GM12874 (cell line): ENCODE data around the gene UGP2.

ENCODE experiments used
- TF ChIP-seq, protein P1 (sequence below): IDR thresholded peaks from 2 replicates; pipeline ENCODE4 v1.5.1; 2011; ENCODE audit warnings: low read depth, mild to moderate bottlenecking, control low read depth, low read length, moderate library complexity; ENCODE audit not compliant: insufficient read depth

The UGP2 gene

DNA sequence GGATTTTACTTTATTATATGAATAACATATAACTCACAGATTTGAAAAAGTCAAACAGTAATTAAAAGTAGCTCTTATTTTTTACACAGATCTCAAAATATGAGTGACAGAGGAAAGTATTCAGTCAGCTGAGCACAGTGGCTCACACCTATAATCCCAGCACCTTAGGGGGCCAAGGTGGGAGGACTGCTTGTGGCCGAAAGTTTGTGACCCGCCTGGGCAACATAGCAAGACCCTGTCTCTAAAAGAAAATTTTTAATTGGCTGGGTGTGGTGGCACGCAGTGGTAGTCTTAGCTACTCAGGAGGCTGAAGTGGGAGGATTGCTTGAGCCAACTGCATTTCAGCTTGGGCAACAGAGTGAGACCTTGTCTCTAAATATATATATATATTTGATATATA, 19.2 kb upstream of the UGP2 start:
- TF ChIP-seq, protein P1, sequence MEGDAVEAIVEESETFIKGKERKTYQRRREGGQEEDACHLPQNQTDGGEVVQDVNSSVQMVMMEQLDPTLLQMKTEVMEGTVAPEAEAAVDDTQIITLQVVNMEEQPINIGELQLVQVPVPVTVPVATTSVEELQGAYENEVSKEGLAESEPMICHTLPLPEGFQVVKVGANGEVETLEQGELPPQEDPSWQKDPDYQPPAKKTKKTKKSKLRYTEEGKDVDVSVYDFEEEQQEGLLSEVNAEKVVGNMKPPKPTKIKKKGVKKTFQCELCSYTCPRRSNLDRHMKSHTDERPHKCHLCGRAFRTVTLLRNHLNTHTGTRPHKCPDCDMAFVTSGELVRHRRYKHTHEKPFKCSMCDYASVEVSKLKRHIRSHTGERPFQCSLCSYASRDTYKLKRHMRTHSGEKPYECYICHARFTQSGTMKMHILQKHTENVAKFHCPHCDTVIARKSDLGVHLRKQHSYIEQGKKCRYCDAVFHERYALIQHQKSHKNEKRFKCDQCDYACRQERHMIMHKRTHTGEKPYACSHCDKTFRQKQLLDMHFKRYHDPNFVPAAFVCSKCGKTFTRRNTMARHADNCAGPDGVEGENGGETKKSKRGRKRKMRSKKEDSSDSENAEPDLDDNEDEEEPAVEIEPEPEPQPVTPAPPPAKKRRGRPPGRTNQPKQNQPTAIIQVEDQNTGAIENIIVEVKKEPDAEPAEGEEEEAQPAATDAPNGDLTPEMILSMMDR: no peak

DNA sequence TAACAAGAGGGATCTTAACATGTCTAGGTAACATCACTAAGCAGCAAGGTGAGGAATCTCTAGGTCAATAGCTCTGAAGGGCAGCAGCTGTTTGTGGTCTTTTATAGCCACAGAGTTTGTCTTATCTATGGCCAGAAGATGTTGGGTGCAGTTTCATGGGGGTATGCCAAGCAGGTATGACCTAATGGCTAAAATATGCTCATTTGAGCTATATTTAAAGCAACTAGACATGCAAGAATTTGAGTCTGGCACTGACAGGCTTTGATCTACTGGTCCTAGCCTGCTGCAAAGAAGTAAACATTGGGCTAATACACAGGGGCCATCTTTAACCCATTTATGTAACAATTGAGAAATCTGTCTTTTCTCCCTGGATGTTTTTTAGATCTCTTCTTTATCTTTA, 13.9 kb upstream of the UGP2 start:
- TF ChIP-seq, protein P1: no peak

DNA sequence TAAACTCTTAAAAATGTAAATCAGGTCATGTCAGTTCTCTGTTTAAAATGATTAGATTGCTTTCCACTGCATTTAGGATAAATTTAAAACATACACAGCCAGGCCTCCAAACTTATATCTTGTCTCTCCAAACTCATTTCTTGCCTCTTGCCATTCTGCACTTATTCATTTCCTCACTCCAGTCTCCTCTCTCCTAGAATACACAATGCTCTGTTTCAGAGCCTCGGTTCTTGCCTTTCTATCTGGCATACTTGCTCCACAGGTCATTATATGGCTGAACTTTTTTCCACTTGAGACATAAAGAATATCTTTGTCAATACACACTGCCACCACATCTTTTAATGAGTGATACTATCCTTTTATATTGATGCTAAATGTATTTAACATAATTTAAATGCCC, 10.5 kb upstream of the UGP2 start:
- TF ChIP-seq, protein P1: no peak

DNA sequence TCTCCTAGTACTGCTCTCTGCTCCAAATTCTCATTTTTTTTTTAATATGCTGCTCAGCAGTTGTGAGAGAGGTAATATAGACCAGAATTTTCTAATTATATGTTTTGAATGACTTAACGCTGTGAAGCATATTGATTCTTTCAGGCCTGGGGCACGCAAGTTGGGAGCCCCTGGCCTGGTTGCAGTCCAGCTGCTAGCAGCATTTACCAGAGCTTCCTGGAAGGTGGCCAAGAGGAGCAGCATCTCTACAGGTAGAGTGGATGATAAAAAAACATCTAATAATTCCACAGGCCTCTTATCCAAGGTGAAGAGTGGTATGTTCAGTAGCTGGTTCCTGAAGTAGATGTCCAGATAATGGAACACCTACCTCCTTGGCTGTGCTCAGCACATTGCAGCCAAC, 7.3 kb upstream of the UGP2 start:
- TF ChIP-seq, protein P1: no peak

DNA sequence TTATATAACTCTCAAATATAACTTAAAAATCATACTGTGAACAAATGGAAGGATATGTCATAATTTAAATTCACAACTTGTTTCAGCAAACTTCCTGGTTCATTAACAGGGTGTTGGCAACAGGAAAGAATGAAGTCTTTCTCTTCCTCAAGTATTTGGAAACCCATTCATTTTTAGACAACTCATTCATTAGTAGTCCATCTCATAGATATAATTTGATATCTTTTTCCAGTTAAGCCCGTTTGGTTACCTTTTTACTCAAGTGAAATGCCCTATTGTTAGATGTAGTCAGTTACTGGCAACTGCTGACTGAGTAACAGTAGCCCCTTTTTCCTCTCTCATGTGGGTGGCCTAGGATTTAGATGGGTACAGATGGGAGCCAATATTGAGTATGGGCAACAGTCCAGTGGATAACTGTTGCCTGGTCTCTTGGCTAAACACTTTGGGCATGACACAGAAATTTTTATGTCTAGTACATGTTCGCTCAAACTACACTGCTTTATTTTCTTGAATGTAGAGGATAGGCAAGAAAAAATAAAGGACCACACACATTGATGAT, 4.6 kb upstream of the UGP2 start:
- TF ChIP-seq, protein P1: no peak

DNA sequence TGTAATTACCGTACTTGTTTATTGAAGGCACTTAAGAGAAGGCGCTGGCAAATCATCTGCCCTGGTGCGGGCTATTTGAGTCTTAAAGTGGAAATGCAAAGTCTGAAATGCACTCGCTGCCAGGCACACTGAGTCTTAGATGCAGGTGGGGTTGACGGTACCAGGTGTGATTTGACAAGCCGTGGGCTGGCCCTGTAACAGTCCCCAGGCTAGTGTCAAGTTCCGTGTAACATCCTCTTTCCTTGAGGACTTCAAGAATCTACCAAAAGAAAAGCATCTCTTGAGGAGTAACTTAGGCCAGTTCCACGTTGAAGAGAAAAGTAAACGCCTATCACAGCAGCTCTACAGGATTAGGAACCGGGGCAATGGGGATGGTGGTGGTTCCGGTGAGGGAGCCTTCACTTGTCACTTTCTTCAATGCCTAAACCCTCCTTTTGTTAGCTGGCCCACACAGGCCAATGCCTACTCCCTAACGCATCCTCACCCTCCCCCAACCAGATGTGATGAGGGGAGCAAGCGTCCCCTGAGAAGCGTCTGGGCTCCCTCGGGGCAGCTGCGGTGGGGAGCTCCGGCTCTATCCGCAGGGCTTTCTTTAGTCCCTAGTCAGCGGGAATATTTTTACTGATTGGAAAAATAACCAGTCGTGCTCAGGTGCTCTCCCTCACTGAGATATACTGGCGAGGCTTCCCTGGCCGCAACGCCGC, 1.5 kb upstream of the UGP2 start:
- TF ChIP-seq, protein P1: no peak

DNA sequence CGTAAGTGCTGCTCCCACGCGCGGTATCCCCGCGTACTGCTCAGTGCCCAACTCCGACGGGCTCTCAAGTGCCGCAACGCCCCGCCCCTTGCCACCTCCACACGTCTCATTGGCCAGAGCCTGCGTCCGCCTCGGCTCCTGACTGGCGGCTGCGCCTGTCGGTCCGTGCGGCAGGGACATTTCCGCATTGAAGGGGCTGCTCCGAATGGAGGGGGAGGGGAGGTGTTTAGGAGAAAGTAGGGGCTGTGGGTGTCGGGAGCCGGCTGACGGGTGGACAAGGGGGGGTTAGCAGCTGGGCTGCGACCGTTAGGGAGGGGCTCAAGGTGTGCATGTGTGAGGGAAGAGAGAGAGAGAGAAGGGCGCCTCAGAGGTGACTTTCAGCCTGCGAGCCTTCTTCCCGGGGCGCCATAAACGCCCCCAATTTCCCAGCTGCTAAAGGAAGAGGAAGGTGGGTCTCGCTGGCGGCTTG, 877 bp upstream of the UGP2 start:
- TF ChIP-seq, protein P1: no peak
